Measurements from ENCODE around the gene C1S.

GRCh38 chr12:7072554-7072953, 12.0 kb downstream of the C1S start:
- no peak for TF ChIP-seq CTCF (IDR thresholded peaks at IDR 0.05 in 8 of 11, conservative IDR thresholded peaks at IDR 0.05 in 3 of 11)
- no peak for TF ChIP-seq POLR2A (IDR thresholded peaks at IDR 0.05)
- TF ChIP-seq POLR2AphosphoS5 (IDR thresholded peaks at IDR 0.05) = no peak

Data from spleen (tissue), 7 donors.